ENCODE data around the gene MT1G.
"Not testable (repeated sequence)": the region's sequence is repeated elsewhere in the genome, so short reads cannot be mapped to it uniquely, and the experiment has no call there.

Gene MT1G

DNA sequence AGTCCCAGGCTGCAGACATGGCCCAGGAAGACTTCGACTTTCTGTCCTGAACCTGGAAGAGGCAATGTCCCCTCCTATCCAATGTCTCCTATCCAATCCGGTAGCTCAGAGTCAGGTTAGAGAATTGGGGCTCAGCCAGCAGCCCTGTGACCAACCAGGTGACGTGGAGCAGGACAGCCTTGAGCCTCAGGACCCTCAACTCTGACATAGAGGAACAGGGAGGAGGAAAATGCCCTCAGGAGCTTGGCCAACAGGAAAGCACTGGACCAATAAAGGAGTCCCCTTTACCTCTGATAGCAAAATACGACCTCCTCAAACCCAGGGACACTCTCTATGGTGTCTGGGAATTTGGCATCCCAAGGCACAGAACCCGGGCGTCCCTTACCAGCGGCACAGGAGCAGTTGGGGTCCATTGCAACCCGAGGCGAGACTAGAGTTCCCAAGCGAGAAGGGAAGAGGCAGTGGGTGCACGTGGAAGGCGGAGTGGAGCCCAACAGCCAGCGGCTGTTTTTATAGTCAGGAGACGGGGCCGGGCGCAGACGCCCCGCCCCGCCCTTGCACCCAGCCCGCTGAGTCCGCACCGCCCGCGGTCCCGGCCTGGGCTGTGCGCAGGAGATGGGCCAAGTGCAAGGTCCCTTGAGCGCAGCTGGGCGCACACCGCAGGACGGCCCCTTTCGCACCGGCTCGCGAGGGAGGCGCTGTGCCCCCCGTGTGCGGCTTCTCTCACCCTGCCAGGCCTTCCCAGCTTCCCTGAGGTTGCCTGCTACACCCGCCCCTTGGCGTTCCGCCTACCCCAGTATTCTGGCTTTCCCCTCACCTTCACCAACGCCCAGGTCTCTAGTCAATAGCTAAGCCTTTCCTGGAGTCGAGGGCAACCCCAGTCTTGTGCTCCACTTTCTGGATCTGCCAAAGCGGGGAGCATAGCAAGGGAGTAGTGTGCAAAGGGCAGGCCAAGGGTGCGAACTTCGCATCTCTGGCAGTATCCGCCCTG, at the start of gene MT1G:
TSS of gene MT1G (minus strand) at position 485 of the 991 bp plus-strand sequence. CDS start at position 413, 72 bp downstream.
- DNase-seq = peak; percentile 50

DNA sequence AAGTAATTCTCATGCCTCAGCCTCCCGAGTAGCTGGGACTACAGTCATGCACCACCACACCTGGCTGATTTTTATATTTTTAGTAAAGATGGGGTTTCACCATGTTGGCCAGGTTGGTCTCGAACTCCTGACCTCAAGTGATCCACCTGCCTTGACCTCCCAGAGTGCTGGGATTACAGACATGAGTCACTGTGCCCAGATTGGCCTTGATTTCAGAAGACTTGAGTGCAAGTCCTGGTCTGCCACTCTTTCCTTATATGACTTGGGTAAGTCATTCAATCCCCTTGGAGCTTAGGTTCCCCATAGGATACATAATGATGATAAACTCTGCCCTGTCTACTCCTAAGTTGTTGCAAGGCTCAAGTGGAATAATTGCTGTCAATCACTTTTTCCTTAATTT, 49.7 kb upstream of the MT1G start:
- DNase-seq = not testable (repeated sequence)

DNA sequence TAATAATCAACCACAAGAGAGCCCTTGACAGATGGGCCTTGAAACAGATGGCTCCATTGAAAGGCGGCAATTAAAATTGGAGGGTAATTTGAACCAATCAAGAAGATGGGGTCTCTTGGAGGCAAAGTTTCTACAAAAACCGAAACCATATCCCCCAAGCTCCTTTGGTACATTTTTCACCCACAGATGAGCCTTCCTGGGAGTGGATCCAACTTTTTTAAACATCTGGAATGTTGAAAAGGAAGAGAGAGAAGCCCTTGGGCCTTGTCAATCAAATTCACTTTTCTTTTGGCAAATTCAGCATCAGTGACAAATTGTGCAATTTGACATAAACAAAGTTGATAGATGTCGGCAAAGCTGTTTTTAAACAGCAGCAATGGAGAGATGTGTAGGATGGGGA, 48.9 kb upstream of the MT1G start:
- no peak for DNase-seq

DNA sequence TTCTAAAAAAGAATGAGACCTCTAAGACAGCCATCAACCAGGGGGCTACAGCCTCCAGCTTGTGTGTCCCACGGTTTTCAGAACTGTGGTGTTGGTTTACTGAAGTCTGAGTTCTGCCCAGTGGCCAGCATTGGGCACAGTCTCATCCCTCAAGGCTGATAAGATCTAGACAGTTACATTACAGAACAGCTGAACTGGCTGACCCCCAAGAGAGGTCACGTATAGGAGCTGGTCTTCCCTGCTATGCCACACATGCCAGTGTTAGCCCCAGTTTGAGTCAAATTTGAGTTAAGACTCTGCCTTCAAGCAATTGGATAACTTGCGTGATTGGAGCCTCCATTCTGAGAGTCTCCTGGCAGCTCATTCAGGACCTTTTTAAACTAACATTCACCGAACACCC, 47.3 kb upstream of the MT1G start:
- no peak for DNase-seq

DNA sequence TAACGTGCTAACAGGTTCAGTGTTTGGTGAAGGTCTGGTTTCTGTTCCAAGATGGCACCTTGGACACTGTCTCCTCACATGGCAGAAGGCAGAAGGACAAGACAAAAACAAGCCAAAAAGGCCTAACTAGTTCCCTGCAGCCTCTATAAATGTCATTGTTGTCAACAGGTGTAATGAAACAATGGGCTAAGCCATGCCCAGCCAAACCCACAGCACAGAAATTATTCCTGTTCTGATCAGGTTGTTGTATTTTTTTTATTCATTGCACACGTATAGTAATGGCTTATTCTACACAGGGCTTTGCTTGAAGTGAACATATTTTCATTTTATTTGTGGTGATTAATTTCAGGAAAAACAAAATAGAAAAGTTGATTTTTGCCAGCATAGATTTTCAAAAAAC, 45.9 kb upstream of the MT1G start:
- DNase-seq = no peak

DNA sequence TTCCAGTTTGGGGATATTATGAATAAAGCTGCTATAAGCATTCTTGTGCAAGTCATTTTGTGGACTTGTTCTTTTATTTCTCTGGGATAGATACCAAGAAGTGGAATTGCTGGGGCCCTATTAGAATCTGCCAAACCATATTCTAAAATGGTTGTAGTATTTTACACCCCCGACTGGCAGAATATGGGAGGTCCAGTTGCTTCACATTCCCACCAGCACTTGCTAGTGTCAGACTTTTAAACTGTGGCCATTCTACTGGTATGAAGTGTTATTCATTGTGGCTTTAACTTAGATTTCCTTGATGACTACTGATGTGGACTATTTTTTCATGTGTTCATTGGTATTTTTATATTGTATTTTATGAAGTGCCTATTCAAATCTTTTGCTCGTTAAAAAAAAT, 44.0 kb upstream of the MT1G start:
- no peak for DNase-seq

DNA sequence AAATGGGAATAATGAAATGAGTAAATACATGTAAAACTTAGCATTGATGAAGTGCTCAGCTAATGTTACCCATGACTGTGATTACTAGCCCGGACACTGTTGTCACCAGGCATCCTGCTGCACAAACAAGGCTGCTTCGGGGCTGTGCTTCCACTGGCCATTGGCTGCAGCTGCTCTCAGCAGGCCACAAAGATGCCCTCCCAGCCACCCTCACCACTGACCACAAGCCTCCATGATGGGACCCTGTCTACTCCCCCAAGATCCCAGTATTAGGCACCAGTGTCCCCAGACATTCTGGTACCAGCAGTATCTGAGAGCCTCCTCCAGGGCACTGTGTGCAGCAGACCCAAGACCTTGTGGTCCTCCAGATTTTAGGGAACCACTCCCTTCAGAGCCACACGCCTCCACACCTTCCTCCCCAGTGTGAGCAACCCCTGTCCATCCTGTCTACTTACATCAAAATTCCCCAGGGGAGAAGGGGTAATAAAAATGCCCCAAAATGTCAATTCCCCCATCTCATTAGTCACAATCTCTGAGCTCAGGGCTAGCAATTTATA, 42.4 kb upstream of the MT1G start:
- DNase-seq = no peak

DNA sequence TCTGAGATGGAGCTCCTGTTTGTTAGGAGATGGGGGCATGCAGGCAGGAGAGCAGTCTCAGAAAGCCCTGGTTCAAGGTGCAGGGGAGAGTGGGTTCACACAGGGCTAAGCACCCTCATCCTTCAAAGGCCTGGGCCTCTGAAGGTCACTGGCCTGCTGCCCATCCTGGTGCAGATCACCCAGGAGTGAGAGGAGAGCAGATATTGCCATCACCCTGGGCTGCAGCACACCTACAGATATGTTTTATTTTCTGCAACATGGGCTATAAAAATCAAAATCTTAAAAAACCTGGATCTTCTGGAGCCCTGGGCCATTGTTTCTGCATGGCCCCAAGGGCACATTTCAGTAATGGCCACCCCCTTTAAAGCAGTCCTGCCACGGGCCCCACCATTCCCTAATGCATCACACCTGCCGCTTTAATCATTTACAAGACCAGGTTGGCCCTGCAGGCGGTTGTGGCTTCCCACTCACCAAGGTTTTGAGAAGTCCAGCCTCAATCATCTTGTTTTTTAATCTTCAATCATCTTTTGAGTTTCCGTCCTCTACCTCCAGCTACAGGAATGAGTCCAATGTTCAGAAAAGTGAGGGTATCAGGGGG, 41.7 kb upstream of the MT1G start:
- no peak for DNase-seq

DNA sequence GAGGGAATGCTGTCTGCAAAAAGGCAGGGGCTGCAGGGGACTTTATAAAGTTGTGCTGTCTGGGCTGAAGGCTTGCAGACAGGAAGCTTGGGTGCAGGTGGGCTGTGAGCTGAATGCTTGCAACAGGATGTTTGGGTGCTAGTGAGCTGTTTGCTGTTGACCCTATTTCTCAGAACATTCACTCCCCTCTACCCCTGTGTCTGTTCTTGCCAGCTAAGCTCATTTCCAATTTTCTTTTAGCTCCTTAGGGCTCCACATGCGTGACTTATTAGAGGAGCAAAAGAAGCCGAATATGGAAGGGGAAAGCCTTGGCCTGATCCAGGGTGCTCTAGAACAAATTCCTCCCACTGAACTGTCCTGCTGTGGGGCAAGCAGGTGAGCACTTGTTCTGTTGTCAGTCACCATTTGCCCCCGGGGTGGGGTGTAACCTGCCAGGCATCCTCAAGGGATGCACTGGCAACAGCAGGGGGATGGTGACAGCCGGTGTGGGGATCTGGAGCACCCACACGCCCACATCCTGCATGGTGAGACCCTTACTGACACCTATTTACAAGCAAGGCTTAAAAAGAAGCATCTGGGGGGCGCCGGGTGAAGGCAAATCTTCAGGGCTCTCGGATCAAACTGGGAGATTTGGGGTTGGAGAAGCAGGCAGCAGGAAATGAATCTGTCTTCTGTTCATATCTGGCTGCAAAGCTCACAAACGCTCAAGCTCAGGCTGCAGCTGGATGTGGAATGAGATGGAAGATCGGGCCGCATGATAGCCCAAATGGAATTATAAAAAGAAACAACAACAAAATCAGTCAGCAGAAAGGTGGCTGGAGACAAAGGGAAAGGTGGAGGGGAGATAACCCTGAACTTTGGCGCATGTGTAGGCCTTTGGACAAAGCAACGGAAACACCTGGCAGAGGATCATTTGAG, 40.9 kb upstream of the MT1G start:
- no peak for DNase-seq

DNA sequence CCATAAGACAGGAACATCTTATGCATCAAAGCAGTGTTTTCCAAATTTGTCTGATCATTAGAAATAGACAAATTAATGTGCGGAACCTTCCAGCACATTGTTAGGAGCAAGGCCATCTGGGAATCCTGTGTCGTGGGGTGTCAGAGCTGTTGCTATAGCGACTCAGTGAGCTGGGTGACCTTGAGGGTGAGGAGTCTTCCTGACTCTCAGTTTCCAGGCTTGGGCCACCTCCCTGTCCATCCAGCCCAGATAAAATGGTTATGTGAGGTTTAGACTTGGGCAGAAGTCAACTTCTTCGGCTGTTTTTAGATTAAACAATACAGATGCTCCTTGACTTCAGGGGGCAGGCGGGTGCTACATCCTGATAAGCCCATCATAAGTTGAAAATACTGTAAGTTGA, 35.0 kb upstream of the MT1G start:
- DNase-seq = no peak

DNA sequence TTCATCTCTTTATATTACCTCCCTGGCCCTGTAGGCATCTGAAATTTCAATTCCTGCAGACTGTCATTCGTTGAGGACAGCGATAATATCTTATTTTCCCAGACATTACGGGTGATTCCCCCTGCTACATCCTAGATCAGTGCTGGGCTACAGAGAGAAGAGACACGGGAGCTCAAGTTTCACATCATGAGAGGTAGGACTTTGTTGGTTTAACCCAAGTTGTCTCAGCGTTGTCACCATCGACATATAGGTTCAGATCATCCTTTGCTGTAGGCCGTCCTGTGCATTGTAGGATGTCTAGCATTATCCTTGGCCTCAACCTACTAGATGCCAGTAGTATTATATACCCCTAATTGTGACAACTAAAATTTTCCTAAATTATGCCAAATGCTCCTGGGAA, 33.7 kb upstream of the MT1G start:
- DNase-seq = no peak

DNA sequence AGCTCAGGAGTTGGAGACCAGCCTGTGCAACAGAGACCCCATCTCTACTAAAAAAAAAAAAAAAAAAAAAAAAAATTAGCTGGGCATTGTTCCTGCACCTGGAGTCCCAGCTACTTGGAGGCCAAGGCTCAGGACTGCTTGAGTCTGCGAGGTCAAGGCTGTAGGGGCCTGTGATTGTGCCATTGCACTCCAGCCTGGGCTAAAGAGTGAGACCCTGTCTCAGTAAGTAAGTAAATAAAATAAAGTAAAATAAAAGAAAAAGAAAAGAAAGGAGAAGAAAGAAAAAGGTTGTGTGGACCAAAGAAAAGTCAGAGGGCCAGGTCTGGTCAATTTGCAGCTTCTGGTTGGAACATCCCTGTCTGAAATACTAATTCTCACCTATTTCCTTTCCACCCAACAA, 32.8 kb upstream of the MT1G start:
- DNase-seq = no peak

DNA sequence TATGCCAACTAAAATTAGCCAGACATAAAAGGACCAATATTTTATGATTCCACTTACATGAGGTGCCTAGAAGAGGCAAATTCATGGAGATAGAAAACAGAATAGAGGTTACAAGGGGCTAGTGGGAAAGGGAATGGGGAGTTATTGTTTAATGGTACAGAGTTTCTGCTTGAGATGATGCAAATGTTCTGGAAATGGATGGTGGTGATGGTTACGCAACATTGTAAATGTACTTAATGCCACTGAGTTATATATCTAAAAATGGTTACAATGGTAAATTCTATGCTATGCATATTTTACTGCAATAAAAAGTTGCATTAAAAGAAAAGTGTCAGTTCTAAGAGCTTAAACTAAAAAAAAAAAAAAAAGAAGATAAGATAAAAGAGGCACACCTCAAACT, 32.3 kb upstream of the MT1G start:
- DNase-seq = no peak

DNA sequence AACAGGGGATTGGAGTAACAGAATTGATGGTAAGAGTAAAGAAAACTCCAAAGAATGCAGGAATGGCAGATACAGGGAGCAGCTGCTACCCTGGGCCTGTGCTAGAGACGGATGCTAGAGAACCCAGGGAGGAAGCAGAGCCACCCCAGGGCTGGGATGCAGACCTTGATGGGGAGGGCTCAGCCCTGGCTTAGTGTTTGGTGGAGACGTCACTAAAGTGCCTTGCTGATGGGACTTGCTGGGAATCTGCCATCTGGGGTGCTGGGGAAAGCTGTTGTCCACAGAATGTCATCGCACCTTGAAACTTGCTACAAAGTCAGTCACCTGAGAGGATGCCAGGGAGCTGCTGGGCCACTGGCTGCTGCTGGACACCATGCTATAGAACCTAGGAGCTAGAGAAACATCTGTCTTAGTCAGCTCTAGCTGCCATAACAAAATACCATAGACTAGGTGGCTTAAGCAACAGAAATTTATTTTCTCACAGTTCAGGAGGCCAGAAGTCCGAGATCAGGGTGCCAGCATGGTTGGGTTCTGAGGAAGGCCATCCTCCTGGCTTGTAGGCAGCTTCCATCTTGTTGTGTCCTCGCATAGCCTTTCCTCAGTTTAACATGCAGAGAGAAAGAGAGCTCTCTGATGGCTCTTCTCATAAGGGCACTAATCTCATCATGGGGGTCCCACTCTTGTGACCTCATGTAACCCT, 29.7 kb upstream of the MT1G start:
- no peak for DNase-seq

DNA sequence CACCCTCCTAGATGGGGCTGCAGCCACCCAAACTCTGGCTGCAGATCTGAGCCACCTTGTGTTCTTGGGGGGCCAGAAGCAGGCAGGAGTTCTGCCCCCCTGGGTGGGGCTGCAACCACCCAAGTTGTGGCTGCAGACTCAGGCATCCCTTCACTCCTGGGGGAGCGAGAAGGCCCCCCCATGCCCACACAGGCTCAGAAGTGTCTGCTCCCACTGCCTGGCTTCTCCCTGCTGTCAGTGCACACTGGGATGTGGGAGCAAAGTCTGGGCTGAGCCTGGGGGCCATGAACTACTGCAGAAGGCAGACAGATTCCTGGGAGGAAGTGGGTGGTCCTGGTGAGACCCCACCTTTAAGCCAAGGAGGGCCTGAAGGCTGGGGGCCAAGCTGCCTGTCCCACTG, 27.4 kb upstream of the MT1G start:
- no peak for DNase-seq

DNA sequence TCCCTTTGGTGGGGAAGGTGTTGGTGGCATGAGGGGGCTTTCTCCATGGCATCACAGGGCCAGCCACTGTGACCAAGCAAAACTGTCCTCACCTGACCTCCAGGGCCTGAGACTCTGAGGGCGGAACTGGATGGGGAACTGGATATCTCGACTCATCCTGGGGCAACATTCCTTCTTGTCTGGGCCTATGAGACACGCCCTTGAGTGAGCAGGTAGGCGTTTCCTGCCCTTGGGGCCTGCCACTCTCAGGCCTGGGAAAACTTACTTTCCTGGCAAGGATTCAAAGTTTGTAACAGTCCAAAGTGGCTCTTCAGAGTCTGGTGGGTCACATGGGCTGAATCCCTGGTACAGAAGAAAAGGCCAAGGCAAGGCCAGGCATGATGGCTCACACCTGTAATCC, 24.0 kb upstream of the MT1G start:
- no peak for DNase-seq

DNA sequence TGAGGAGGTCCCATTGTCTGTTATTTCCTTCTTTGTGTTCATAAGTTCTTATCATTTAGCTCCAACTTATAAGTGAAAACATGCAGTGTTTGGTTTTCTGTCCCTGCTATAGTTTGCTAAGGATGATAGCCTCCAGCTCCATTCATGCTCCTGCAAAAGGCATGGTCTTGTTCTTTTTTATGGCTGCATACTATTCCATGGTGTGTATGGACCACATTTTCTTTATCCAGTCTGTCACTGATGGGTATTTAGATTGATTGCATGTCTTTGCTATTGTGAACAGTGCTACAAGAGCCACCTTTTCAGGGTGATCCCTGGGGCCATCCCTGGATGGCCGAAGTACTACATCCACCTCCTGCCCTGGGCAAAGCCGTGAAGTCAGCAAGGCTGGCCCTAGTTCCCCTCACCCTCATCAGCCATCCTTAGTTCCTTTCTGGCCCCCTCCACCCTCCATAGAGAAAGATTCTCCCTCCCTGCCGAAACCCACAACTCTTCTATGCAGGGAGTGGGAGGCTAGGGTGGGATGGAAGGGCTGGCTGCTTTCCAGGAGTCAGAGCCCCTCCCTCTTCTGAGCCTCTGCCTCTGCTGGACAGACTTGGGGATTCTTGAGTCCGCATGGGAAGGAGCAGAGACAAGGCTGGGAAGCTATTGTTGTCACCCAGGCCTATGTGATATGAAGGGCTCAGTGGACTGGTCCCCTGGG, 22.7 kb upstream of the MT1G start:
- DNase-seq = no peak

DNA sequence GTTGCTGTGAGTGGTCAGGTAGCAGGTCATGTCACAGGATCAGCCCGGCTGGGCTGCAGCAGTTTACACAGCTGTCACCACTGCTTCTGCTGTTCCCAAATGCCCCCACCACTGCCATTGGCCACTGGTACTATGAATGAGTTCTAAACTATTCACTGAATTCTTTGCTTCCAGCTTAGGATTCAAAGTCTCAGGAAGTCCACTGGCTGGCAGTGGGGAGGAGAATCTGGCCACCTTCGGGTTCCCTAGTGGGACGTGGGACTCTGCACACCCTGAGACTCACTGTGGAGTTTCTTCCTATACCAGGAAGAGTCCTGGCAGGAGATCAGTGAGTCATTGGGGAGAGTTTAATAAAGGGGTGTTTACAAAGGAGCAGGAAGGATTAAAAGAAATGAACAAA, 21.3 kb upstream of the MT1G start:
- no peak for DNase-seq

DNA sequence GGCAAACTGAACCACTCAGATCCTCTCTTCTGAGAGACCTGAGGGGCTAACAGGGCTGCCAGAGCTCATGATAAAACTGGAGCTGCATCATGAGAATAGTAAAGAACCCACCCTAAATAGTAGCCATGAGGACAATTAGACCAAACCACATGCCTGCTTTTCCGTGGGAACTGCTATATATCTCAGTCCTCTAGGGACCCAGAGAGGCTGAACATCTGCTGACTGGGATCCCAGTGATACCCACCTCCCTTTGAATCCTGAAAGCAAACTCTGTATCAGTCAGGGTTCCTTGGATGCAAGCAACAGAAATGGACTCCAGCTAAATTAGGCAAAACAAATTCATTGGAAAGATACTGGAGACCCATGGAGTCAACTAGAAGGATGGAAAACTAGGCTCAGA, 20.9 kb upstream of the MT1G start:
- no peak for DNase-seq

DNA sequence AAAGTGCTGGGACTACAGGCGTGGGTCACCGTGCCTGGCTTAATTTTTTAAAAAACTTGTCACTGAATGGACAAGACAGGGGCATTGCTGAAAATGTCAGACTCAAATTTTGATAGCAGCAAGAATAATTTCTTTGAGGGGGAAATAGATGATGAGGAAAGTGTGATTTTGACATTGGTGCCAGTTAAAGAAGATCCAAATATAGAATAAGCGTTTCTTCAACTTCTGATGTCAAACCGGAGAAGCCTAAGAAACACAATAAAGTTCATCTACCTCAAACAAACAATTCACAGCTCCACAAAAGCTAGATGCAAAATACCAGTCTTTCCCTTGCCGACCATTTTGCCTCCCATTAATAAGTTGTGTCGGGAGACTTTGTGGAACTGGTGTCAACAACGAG, 18.9 kb upstream of the MT1G start:
- no peak for DNase-seq

DNA sequence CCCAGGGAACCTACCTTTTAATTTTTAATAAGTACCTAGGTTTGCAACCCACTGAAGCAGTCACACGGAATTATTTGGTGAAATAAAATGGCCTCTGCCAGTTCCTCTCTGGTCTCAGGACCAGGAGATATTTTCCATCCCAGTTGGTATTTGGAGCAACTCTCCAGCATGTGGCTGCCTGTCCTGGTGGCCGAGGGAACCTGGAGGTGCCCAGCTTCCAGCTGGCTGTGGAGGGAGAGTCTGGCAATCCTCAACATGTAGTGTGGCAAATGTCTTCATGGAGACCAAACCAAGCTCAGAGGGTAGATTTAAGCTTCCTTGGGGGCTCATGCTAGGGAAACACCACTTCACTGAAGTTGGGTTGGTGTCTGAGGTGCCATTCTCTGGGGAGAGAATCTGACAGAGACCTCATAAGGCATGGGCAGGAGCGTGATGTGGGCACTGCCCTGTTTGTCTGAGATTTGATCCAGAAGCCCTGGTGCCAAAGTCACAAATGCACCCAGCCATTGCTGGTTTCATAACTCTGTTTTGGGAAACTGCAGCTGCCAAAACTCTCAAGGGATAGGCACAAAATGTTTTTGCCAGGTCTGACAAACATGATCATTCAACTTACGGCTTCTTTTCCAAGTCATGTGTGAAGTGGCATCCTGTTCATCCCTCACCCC, 17.2 kb upstream of the MT1G start:
- DNase-seq = no peak

Data from stimulated activated CD4-positive, alpha-beta T cell treated with anti-CD3 and anti-CD28 coated beads, Interleukin-1b, Interleukin-23, amount 100 ng/mL, for 48 hours (primary cell).